Kidney (tissue), 14 donors: ENCODE measurements around the gene CCSER1. TPM values are rescaled to one million over a fixed set of nuclear protein-coding genes. Genes with fewer than 3 reads are reported as not detected.

ENCODE experiments used
- DNase-seq, 5 donors: peaks; one replicate each; pipeline ENCODE4 v3.0.0-alpha.2; 2013 to 2020
- FAIRE-seq: peaks from 2 replicates; lab custom pipeline; 2012; peaks lifted over from hg19 to GRCh38; lab: Jason Lieb, UNC
- H3K27ac ChIP-seq, 2 donors: one replicate each; pipeline ENCODE4 v1.7.0; 2013; ENCODE audit warnings: low read depth in 2 of 2, low read length in 2 of 2, inconsistent platforms in 1 of 2
- H3K27me3 ChIP-seq: one replicate; pipeline ENCODE4 v1.7.1; 2013; ENCODE audit warnings: low read length, inconsistent platforms; ENCODE audit not compliant: control insufficient read depth, insufficient read depth
- H3K36me3 ChIP-seq, 3 donors: one replicate each; pipeline versions ENCODE4 v1.7.0 to v1.7.1; 2013; ENCODE audit warnings: low read length in 3 of 3, control low read depth in 1 of 3, inconsistent platforms in 1 of 3; ENCODE audit not compliant: insufficient read depth in 3 of 3, control insufficient read depth in 2 of 3
- H3K4me1 ChIP-seq, 3 donors: one replicate each; pipeline versions ENCODE4 v1.7.0 to v1.7.1; 2013; ENCODE audit warnings: low read length in 3 of 3, inconsistent platforms in 1 of 3, low read depth in 1 of 3; ENCODE audit not compliant: control insufficient read depth in 2 of 3, insufficient read depth in 2 of 3
- H3K4me3 ChIP-seq, 3 donors: one replicate each; pipeline versions ENCODE4 v1.7.0 to v1.8.1; 2013; ENCODE audit warnings: low read length in 3 of 3, control low read depth in 1 of 3, inconsistent platforms in 1 of 3
- H3K9ac ChIP-seq, 3 donors: one replicate each; pipeline versions ENCODE4 v1.7.0 to v1.7.1; 2013; ENCODE audit warnings: low read length in 3 of 3, control low read depth in 1 of 3, inconsistent platforms in 1 of 3
- H3K9me3 ChIP-seq, 3 donors: one replicate each; pipeline versions ENCODE4 v1.7.0 to v1.7.1; 2013; ENCODE audit warnings: low read length in 3 of 3, control low read depth in 1 of 3, inconsistent platforms in 1 of 3; ENCODE audit not compliant: control insufficient read depth in 2 of 3, insufficient read depth in 1 of 3
- intact Hi-C: fragments of 100-400 bp; cut with DNase I; formaldehyde crosslinking; loops from one replicate; pipeline ENCODE4 v1.11.1; 2022
- polyA plus RNA-seq: library from polyadenylated mRNA; stranded (reverse); fragments of 350-450 nt; fragmentation: Illumina TruSeq; extraction: RNeasy Lipid Tissue Mini Kit (QIAGEN cat#74804); gene quantifications from one replicate; pipeline ENCODE4 v1.2.3, GENCODE V29; 2014; ENCODE audit warnings: low read depth, low replicate concordance; ENCODE audit not compliant: insufficient read depth
- total RNA-seq: library from RNA; stranded (reverse); fragmentation: NEBNext Ultra II Directional; extraction: Animal tissue kit (Norgen Biotek cat#: 25700); gene quantifications from one replicate; pipeline ENCODE4 v1.2.1, GENCODE V29; 2021
- TF ChIP-seq, protein P1 (sequence below): IDR thresholded peaks from 3 replicates; pipeline ENCODE4 v1.5.1; 2012; ENCODE audit warnings: mild to moderate bottlenecking, moderate library complexity, borderline replicate concordance; ENCODE audit not compliant: insufficient read depth; ENCODE audit errors: extremely low read depth
- donor health status: control.
- donor health status: control.
- donor health status: control.
- donor health status: control.
- donor health status: control.
- donor health status: DM: yes; HTN: yes; CAD: no.
- donor health status: Normal renal cell carcinoma (clear cell type).

CCSER1 gene
- total and polyA plus RNA-seq, 2 donors from 2014 or later = 4.2 to 26.8 TPM

DNA sequence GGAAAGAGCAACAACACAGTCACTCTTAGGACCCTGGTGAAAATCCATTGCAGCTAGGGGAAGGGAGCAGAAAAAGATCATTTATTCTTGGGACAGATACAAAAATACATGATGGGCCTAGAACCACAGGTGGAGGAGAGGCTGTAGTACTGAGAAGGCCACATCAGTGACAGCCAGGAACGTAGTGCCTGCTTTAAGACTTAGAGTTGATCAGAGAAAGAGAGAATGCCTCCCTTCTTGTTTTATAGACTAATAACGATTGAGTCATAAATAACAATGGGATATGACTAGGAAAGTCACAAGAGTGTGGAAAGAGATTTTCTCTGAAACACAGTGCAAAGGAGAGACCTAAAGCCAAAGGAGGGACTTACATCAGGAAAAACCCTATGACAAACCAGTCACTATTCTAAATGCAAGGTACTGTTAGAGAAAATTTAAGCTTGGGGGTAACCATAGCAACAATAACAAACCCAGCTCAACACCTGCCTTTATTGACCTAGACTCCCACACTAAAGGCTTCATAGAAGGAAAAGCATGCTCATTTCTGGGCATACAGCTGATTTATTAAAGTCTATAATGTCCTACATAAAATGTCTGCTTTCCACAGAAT lies 1161.6 kb downstream of the CCSER1 start:
- peak in 2 of 5 donors; percentile 6 to 16 for DNase-seq
- H3K27me3 ChIP-seq = no peaks in the 10 kb centered on the region
- H3K27ac ChIP-seq = no peak overlapping the region
- no peak overlapping the region for H3K9ac ChIP-seq
- no peaks in the 10 kb centered on the region for H3K9me3 ChIP-seq
- no peaks in the 10 kb centered on the region for H3K4me1 ChIP-seq
- no peaks in the 10 kb centered on the region for H3K36me3 ChIP-seq
- H3K4me3 ChIP-seq = no peak overlapping the region
- TF ChIP-seq, protein P1, sequence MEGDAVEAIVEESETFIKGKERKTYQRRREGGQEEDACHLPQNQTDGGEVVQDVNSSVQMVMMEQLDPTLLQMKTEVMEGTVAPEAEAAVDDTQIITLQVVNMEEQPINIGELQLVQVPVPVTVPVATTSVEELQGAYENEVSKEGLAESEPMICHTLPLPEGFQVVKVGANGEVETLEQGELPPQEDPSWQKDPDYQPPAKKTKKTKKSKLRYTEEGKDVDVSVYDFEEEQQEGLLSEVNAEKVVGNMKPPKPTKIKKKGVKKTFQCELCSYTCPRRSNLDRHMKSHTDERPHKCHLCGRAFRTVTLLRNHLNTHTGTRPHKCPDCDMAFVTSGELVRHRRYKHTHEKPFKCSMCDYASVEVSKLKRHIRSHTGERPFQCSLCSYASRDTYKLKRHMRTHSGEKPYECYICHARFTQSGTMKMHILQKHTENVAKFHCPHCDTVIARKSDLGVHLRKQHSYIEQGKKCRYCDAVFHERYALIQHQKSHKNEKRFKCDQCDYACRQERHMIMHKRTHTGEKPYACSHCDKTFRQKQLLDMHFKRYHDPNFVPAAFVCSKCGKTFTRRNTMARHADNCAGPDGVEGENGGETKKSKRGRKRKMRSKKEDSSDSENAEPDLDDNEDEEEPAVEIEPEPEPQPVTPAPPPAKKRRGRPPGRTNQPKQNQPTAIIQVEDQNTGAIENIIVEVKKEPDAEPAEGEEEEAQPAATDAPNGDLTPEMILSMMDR = no peak
- intact Hi-C loops = no loop called here
- FAIRE-seq = no peak

DNA sequence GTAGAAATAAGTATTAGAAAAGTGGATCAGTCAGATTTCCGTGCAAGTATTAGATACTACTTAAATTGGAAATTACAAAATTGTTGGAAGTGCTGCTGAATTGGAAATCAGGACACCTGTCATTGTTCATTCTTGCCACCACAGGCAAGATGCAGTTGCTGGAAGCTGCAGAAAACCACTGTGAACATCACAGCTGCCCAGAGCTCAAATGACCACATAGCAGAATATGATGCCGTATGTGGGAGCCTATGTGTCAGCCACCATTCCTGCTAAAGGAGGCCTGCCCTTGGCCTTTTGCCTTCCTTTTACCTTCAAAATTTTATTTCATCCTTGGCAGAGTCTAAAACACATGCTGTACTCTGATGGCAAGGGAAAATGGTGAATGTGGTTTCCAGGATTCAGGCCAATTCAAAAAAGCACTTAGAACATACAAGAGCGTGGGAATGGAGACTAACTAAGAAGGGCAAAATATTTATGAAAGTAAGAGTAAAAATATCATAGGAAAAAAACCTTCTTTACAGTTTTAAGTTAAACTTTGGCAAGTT lies 1171.0 kb downstream of the CCSER1 start:
- TF ChIP-seq, protein P1 = no peak
- Histone ChIP-seq H3K9ac (no peak overlapping the region), H3K36me3 (no peaks in the 10 kb centered on the region), H3K4me1 (no peaks in the 10 kb centered on the region), H3K27ac (no peak overlapping the region), H3K4me3 (no peak overlapping the region), H3K27me3 (no peaks in the 10 kb centered on the region), H3K9me3 (peaks cover 0 to 2% (median 0%) of the 10 kb centered on the region in 3 donors)
- FAIRE-seq (no peak), DNase-seq (no peak)
- intact Hi-C loops = no loop called here

DNA sequence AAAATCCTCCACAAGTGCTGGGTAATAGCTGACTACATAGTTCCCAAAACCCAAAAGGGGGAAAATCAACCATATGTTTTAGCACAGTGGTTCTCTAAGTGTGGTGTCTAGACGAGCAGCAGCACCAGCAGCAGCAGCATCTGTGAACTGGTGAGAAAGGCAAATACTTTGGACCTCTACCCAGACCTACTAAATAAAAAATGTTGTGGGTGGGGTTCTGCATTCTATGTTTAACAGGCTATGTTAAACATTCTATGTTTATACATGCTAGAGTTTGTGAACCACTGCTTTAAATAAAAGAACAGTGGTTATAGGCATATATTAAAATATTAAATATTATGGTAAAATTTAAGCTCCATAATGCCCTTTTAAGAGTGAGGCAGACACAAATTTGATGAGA lies 1171.6 kb downstream of the CCSER1 start:
- Histone ChIP-seq H3K4me3 (no peak overlapping the region), H3K27ac (no peak overlapping the region), H3K36me3 (no peaks in the 10 kb centered on the region), H3K27me3 (no peaks in the 10 kb centered on the region), H3K9me3 (peaks cover 0 to 2% (median 0%) of the 10 kb centered on the region in 3 donors), H3K4me1 (no peaks in the 10 kb centered on the region), H3K9ac (no peak overlapping the region)
- TF ChIP-seq, protein P1 = no peak
- DNase-seq = no peak
- FAIRE-seq = no peak
- intact Hi-C loops = no loop called here
